Activated naive CD4-positive, alpha-beta T cell treated with anti-CD3 and anti-CD28 coated beads, Interleukin-2, amount 50 U/mL, for 72 hours (primary cell): ENCODE results near the gene NINL. TPM values are rescaled to one million over a fixed set of nuclear protein-coding genes. Genes with fewer than 3 reads are reported as not detected.
A peak's percentile ranks its signal among the peaks of the same experiment; 100 is the strongest.

Source experiments
- ATAC-seq, 2 donors: fragments of 150-1000 bp; cut with Tn5 transposase; 2 replicates each; pipeline ENCODE4 v1.10.0; 2021; ENCODE audit warnings: mild to moderate bottlenecking in 2 of 2, moderate library complexity in 2 of 2
- DNase-seq, 2 donors: peaks; one replicate each; pipeline ENCODE4 v3.0.0; 2021 to 2022; ENCODE audit warnings: low spot score in 2 of 2
- H3K27ac Mint-ChIP-seq, 2 donors: one replicate each; pipeline ENCODE4 v1.8.0; 2022; ENCODE audit warnings: mild to moderate bottlenecking in 2 of 2, mixed read lengths in 2 of 2
- H3K36me3 Mint-ChIP-seq, 2 donors: one replicate each; pipeline ENCODE4 v1.8.0; 2022; ENCODE audit warnings: mixed read lengths in 2 of 2
- H3K9me3 Mint-ChIP-seq, 2 donors: one replicate each; pipeline ENCODE4 v1.8.0; 2022; ENCODE audit warnings: mixed read lengths in 2 of 2
- total RNA-seq, 2 donors: library from RNA; stranded (reverse); gene quantifications; one replicate each; pipeline ENCODE4 v1.2.3, GENCODE V29; 2022

Gene NINL
- total RNA-seq, 2 donors from 2014 or later = 3.2 to 5.5 TPM

- no peak for ATAC-seq
- Mint-ChIP-seq H3K27ac (no peak overlapping the region), H3K36me3 (no peaks in the 10 kb centered on the region), H3K9me3 (no peaks in the 10 kb centered on the region)
- DNase-seq = no peak
Measured at GRCh38 chr20:25547999-25548398, 37.3 kb downstream of the NINL start.

GRCh38 chr20:25547063-25547462, 38.3 kb downstream of the NINL start:
- DNase-seq (no peak), ATAC-seq (no peak)
- no peaks in the 10 kb centered on the region for H3K36me3 Mint-ChIP-seq
- H3K27ac Mint-ChIP-seq = no peak overlapping the region
- no peaks in the 10 kb centered on the region for H3K9me3 Mint-ChIP-seq

GRCh38 chr20:25546048-25546447, 39.3 kb downstream of the NINL start:
- H3K9me3 Mint-ChIP-seq = no peaks in the 10 kb centered on the region
- DNase-seq = no peak
- no peaks in the 10 kb centered on the region for H3K36me3 Mint-ChIP-seq
- no peak overlapping the region for H3K27ac Mint-ChIP-seq
- no peak for ATAC-seq

GRCh38 chr20:25545171-25545570, 40.2 kb downstream of the NINL start:
- Mint-ChIP-seq H3K9me3 (no peaks in the 10 kb centered on the region), H3K36me3 (no peaks in the 10 kb centered on the region), H3K27ac (no peak overlapping the region)
- ATAC-seq (no peak), DNase-seq (no peak)

- no peak for ATAC-seq
- no peak for DNase-seq
- Mint-ChIP-seq H3K9me3 (no peaks in the 10 kb centered on the region), H3K36me3 (no peaks in the 10 kb centered on the region), H3K27ac (no peak overlapping the region)
Measured at GRCh38 chr20:25544734-25545133, 40.6 kb downstream of the NINL start.

GRCh38 chr20:25544311-25544710, 41.0 kb downstream of the NINL start:
- Mint-ChIP-seq H3K9me3 (no peaks in the 10 kb centered on the region), H3K36me3 (no peaks in the 10 kb centered on the region), H3K27ac (no peak overlapping the region)
- no peak for DNase-seq
- ATAC-seq = no peak

GRCh38 chr20:25543068-25543467, 42.3 kb downstream of the NINL start:
- H3K27ac Mint-ChIP-seq = no peak overlapping the region
- H3K36me3 Mint-ChIP-seq = no peaks in the 10 kb centered on the region
- DNase-seq (no peak), ATAC-seq (no peak)
- H3K9me3 Mint-ChIP-seq = no peaks in the 10 kb centered on the region

- peak overlapping the region in 1 of 2 donors; percentile 58 for H3K27ac Mint-ChIP-seq
- DNase-seq = no peak
- no peaks in the 10 kb centered on the region for H3K9me3 Mint-ChIP-seq
- ATAC-seq = no peak
- H3K36me3 Mint-ChIP-seq = no peaks in the 10 kb centered on the region
Measured at GRCh38 chr20:25541676-25542075, 43.7 kb downstream of the NINL start.

- no peaks in the 10 kb centered on the region for H3K9me3 Mint-ChIP-seq
Measured at GRCh38 chr20:25539742-25540672, 45.3 kb downstream of the NINL start.

GRCh38 chr20:25538838-25539665, 46.3 kb downstream of the NINL start:
- no peak overlapping the region for H3K27ac Mint-ChIP-seq
- no peak for ATAC-seq
- no peak for DNase-seq

More at GRCh38 chr20:25539742-25540672, 45.3 kb downstream of the NINL start:
- Mint-ChIP-seq H3K36me3 (no peaks in the 10 kb centered on the region), H3K27ac (no peak overlapping the region)
- DNase-seq (no peak), ATAC-seq (no peak)

GRCh38 chr20:25537890-25538289, 47.4 kb downstream of the NINL start:
- no peak overlapping the region for H3K27ac Mint-ChIP-seq
- DNase-seq (no peak), ATAC-seq (no peak)
- H3K9me3 Mint-ChIP-seq = no peaks in the 10 kb centered on the region
- no peaks in the 10 kb centered on the region for H3K36me3 Mint-ChIP-seq

More at GRCh38 chr20:25538838-25539665, 46.3 kb downstream of the NINL start:
- no peaks in the 10 kb centered on the region for H3K9me3 Mint-ChIP-seq
- H3K36me3 Mint-ChIP-seq = no peaks in the 10 kb centered on the region

- Mint-ChIP-seq H3K36me3 (peaks cover 0 to 5% of the 10 kb centered on the region in 2 donors), H3K9me3 (peaks cover 0 to under 1% of the 10 kb centered on the region in 2 donors), H3K27ac (no peak overlapping the region)
- ATAC-seq (no peak), DNase-seq (no peak)
Measured at GRCh38 chr20:25535762-25536161, 49.6 kb downstream of the NINL start.

GRCh38 chr20:25534845-25535244, 50.5 kb downstream of the NINL start:
- DNase-seq = no peak
- no peak for ATAC-seq
- peaks cover 5 to 12% of the 10 kb centered on the region in 2 donors for H3K36me3 Mint-ChIP-seq
- H3K9me3 Mint-ChIP-seq = peaks cover 6 to 7% of the 10 kb centered on the region in 2 donors
- H3K27ac Mint-ChIP-seq = no peak overlapping the region

GRCh38 chr20:25533920-25534700, 51.2 kb downstream of the NINL start:
- ATAC-seq (peak in 1 of 2 donors; percentile 58), DNase-seq (no peak)
- no peak overlapping the region for H3K27ac Mint-ChIP-seq
- H3K9me3 Mint-ChIP-seq = peaks cover 6 to 7% of the 10 kb centered on the region in 2 donors
- H3K36me3 Mint-ChIP-seq = peaks cover 5 to 16% of the 10 kb centered on the region in 2 donors

- no peak for ATAC-seq
- peaks cover 6 to 7% of the 10 kb centered on the region in 2 donors for H3K9me3 Mint-ChIP-seq
- H3K27ac Mint-ChIP-seq = no peak overlapping the region
- H3K36me3 Mint-ChIP-seq = peaks cover 5 to 17% of the 10 kb centered on the region in 2 donors
- no peak for DNase-seq
Measured at GRCh38 chr20:25532971-25533391, 52.4 kb downstream of the NINL start.

- peaks cover 6 to 7% of the 10 kb centered on the region in 2 donors for H3K9me3 Mint-ChIP-seq
- DNase-seq = no peak
- peaks cover 5 to 17% of the 10 kb centered on the region in 2 donors for H3K36me3 Mint-ChIP-seq
- ATAC-seq = no peak
- no peak overlapping the region for H3K27ac Mint-ChIP-seq
Measured at GRCh38 chr20:25532015-25532751, 53.1 kb downstream of the NINL start.
